GM12864 (cell line): ENCODE measurements around the gene ADPRHL1.
A peak's percentile ranks its signal among the peaks of the same experiment; 100 is the strongest.
"Not testable (repeated sequence)": the region's sequence is repeated elsewhere in the genome, so short reads cannot be mapped to it uniquely, and the experiment has no call there.

ENCODE experiments used
- DNase-seq: peaks from one replicate; pipeline ENCODE4 v3.0.0-alpha.2; 2011; ENCODE audit warnings: low read depth
- H3K4me3 ChIP-seq: 2 replicates; pipeline ENCODE4 v1.5.1; 2011; ENCODE audit warnings: mild to moderate bottlenecking, low read depth, low read length, control low read depth
- TF ChIP-seq, protein P1 (sequence below): IDR thresholded peaks from 2 replicates; pipeline ENCODE4 v1.5.1; 2011; ENCODE audit warnings: low read depth, mild to moderate bottlenecking, moderate library complexity, low read length, control low read depth, inconsistent platforms; ENCODE audit errors: missing control alignments

Gene ADPRHL1

DNA sequence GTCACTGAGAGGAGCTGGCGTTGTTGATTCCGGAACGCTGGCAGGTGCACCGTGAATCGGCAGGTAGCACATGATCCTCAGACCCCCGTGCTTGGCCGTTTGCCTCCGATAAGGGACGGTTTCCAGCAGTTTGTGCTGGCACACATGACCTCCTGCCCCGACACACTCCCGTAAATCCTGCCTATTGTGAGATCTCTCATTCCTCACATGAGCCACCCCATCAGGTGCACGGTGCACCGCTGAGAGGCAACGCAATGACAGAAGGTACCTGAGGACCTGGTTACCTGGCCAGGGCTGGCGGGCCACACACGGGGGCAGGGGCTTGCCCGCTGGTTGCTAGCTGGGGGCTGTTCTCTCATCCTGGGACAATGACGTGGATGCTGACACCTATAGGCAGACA, 2.1 kb upstream of the ADPRHL1 start:
- no peak overlapping the region for H3K4me3 ChIP-seq
- DNase-seq = no peak
- TF ChIP-seq, protein P1, sequence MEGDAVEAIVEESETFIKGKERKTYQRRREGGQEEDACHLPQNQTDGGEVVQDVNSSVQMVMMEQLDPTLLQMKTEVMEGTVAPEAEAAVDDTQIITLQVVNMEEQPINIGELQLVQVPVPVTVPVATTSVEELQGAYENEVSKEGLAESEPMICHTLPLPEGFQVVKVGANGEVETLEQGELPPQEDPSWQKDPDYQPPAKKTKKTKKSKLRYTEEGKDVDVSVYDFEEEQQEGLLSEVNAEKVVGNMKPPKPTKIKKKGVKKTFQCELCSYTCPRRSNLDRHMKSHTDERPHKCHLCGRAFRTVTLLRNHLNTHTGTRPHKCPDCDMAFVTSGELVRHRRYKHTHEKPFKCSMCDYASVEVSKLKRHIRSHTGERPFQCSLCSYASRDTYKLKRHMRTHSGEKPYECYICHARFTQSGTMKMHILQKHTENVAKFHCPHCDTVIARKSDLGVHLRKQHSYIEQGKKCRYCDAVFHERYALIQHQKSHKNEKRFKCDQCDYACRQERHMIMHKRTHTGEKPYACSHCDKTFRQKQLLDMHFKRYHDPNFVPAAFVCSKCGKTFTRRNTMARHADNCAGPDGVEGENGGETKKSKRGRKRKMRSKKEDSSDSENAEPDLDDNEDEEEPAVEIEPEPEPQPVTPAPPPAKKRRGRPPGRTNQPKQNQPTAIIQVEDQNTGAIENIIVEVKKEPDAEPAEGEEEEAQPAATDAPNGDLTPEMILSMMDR = no peak

- no peak for DNase-seq
- no peak overlapping the region for H3K4me3 ChIP-seq
- TF ChIP-seq, protein P1 = no peak
These were observed 1.6 kb upstream of the ADPRHL1 start for GRCh38 chr13:113454936-113455335.

GRCh38 chr13:113452466-113452865, 822 bp downstream of the ADPRHL1 start:
- DNase-seq = no peak

GRCh38 chr13:113451951-113452421, 1.3 kb downstream of the ADPRHL1 start:
- H3K4me3 ChIP-seq = no peak overlapping the region
- TF ChIP-seq, protein P1 = no peak
- DNase-seq = no peak

More at GRCh38 chr13:113452466-113452865, 822 bp downstream of the ADPRHL1 start:
- no peak overlapping the region for H3K4me3 ChIP-seq
- TF ChIP-seq, protein P1 = no peak

DNA sequence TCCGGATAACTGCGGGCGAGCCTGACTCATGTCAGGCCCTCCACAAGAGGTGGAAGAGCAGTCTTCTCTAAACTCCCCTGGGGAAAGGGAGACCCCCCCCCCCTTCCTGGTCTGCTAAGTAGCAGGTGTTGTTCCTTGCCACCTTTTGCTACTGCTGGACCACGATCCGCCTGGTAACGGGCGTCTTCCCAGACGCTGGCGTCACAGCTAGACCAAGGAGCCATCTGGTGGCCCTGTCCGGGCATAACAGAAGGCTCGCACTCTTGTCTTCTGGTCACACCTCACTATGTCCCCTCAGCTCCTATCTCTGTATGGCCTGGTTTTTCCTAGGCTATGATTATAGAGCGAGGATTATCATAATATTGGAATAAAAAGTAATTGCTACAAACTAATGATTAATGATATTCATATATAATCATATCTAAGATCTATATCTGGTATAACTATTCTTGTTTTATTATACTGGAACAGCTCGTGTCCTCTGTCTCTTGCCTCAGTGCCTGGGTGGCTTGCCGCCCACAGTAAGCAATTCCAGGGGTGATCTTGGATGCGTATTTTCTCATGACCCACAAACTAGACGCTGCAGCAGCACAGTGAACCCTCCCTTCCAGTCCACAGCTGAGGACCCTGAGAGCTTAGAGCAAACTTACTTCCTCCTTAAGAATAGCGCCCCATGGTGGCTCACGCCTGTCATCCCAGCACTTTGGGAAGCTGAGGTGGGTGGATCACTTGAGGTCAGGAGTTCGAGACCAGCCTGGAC, 2.2 kb downstream of the ADPRHL1 start:
- H3K4me3 ChIP-seq, DNase-seq: not testable (repeated sequence)
- TF ChIP-seq, protein P1 = peak; percentile 46

- H3K4me3 ChIP-seq = peak overlapping the region; percentile 61; the same call in 1 of the 2 replicates
- DNase-seq = not testable (repeated sequence)
These were observed 2.9 kb downstream of the ADPRHL1 start for GRCh38 chr13:113450348-113450744.

GRCh38 chr13:113449693-113450347, 3.5 kb downstream of the ADPRHL1 start:
- TF ChIP-seq, protein P1 = no peak
- H3K4me3 ChIP-seq = peak overlapping the region; percentile 61
- no peak for DNase-seq
